ENCODE data around the gene SPATA18. TPM values are rescaled to one million over a fixed set of nuclear protein-coding genes. Genes with fewer than 3 reads are reported as not detected.
"Not testable (repeated sequence)": the region's sequence is repeated elsewhere in the genome, so short reads cannot be mapped to it uniquely, and the experiment has no call there.

The SPATA18 gene
- total and polyA plus RNA-seq, 7 donors: 1.8 to 13.0 (median 3.2) TPM

DNA sequence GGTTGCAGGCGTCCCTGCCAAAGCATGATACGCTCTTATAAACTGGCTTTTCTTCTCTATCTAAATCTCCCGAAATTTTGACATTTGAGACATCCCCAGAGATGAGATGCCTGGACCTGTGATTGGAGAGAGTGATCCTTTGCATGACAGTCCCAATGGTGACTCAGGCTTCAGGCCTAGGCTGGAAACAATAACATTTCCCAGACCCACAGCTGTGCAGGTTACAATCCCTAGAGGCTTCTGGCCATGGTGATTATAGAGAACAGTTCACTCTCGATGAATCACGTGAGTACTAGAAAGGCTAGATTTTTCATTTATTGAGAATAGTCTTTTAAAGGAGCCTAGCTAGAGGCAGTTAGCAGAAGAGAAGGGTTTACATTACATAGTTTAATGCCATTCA, 75.9 kb downstream of the SPATA18 start:
- 81 to 83% methylated on average over 5 of the region's 5 CpGs for WGBS, 2 donors
- intact Hi-C loops (cut with DNase I): no loop called here
- H3K27me3 ChIP-seq: no peaks in the 10 kb centered on the region
- no peaks in the 10 kb centered on the region for H3K4me1 ChIP-seq
- TF ChIP-seq EP300 (IDR thresholded peaks at IDR 0.05) (no peak), POLR2A (IDR thresholded peaks at IDR 0.05) (no peak), POLR2AphosphoS5 (IDR thresholded peaks at IDR 0.05) (no peak)
- TF ChIP-seq, protein P1, sequence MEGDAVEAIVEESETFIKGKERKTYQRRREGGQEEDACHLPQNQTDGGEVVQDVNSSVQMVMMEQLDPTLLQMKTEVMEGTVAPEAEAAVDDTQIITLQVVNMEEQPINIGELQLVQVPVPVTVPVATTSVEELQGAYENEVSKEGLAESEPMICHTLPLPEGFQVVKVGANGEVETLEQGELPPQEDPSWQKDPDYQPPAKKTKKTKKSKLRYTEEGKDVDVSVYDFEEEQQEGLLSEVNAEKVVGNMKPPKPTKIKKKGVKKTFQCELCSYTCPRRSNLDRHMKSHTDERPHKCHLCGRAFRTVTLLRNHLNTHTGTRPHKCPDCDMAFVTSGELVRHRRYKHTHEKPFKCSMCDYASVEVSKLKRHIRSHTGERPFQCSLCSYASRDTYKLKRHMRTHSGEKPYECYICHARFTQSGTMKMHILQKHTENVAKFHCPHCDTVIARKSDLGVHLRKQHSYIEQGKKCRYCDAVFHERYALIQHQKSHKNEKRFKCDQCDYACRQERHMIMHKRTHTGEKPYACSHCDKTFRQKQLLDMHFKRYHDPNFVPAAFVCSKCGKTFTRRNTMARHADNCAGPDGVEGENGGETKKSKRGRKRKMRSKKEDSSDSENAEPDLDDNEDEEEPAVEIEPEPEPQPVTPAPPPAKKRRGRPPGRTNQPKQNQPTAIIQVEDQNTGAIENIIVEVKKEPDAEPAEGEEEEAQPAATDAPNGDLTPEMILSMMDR (IDR thresholded peaks at IDR 0.05): no peak
- H3K36me3 ChIP-seq: no peaks in the 10 kb centered on the region
- H3K27ac ChIP-seq: no peak overlapping the region
- H3K4me3 ChIP-seq: no peak overlapping the region
- peaks cover 0 to 3% (median 0%) of the 10 kb centered on the region in 4 donors for H3K9me3 ChIP-seq
- DNase-seq: no peak

GRCh38 chr4:52135171-52135570, 84.1 kb downstream of the SPATA18 start:
- Histone ChIP-seq H3K27me3 (no peaks in the 10 kb centered on the region), H3K4me3 (no peak overlapping the region), H3K4me1 (no peaks in the 10 kb centered on the region), H3K9me3 (no peaks in the 10 kb centered on the region), H3K36me3 (no peaks in the 10 kb centered on the region), H3K27ac (no peak overlapping the region)
- WGBS, 2 donors: 55 to 73% methylated on average over 3 of the region's 3 CpGs
- no peak for DNase-seq
- intact Hi-C loops (cut with DNase I): no loop called here
- TF ChIP-seq, protein P1 (IDR thresholded peaks at IDR 0.05): no peak
- TF ChIP-seq POLR2AphosphoS5 (IDR thresholded peaks at IDR 0.05): no peak
- TF ChIP-seq EP300 (IDR thresholded peaks at IDR 0.05): no peak
- no peak for TF ChIP-seq POLR2A (IDR thresholded peaks at IDR 0.05)

- H3K4me1 ChIP-seq; H3K27me3 ChIP-seq; H3K4me3 ChIP-seq; DNase-seq; intact Hi-C loops (cut with DNase I); H3K27ac ChIP-seq; H3K9me3 ChIP-seq; H3K36me3 ChIP-seq: not testable (repeated sequence)
- 16 to 31% methylated on average over 1 of the region's 1 CpG for WGBS, 2 donors
These were observed 86.0 kb downstream of the SPATA18 start for GRCh38 chr4:52137152-52137551.

DNA sequence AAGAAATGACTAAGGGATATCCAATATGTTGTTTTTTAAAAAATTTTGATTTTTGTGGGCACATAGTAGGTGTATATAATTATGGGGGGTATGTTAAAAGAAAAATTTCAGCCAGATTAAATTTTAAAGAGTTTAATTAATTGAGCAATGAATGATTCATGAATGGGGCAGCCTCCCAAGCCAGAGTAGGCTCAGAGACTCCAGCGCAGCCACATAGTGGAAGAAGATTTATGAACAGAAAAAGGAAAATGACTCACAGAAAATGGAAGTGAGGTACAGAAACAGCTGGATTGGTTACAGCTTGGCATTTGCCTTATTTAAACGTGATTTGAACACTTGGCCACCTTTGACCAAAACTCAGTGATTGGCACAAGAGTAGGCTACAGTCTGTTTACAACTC, 91.7 kb downstream of the SPATA18 start:
- TF ChIP-seq POLR2A (IDR thresholded peaks at IDR 0.05) (no peak), POLR2AphosphoS5 (IDR thresholded peaks at IDR 0.05) (no peak), EP300 (IDR thresholded peaks at IDR 0.05) (no peak)
- TF ChIP-seq, protein P1 (IDR thresholded peaks at IDR 0.05): no peak
- DNase-seq: no peak
- Histone ChIP-seq H3K4me1 (no peaks in the 10 kb centered on the region), H3K9me3 (no peaks in the 10 kb centered on the region), H3K36me3 (no peaks in the 10 kb centered on the region), H3K27ac (no peak overlapping the region), H3K27me3 (no peaks in the 10 kb centered on the region), H3K4me3 (no peak overlapping the region)
- intact Hi-C loops (cut with DNase I): no loop called here
- 50 to 67% methylated on average over 2 of the region's 2 CpGs for whole genome bisulfite sequencing, 2 donors

GRCh38 chr4:52143815-52144214, 92.7 kb downstream of the SPATA18 start:
- Histone ChIP-seq H3K9me3 (no peaks in the 10 kb centered on the region), H3K36me3 (no peaks in the 10 kb centered on the region), H3K4me3 (no peak overlapping the region), H3K27ac (no peak overlapping the region), H3K27me3 (no peaks in the 10 kb centered on the region), H3K4me1 (no peaks in the 10 kb centered on the region)
- no peak for DNase-seq
- WGBS, 2 donors: 76% methylated on average over 3 of the region's 3 CpGs
- intact Hi-C loops (cut with DNase I): no loop called here
- TF ChIP-seq, protein P1 (IDR thresholded peaks at IDR 0.05): no peak
- no peak for TF ChIP-seq POLR2AphosphoS5 (IDR thresholded peaks at IDR 0.05)

Data from sigmoid colon (tissue), 7 donors.